ENCODE results near the gene CMAS. TPM values are rescaled to one million over a fixed set of nuclear protein-coding genes. Genes with fewer than 3 reads are reported as not detected.

Gene CMAS
- total and polyA plus RNA-seq, 2 of the 8 experiments (the other 6 are each of a cell fraction or from before 2014, with no cell fraction given) = 13.2 to 59.8 TPM

DNA sequence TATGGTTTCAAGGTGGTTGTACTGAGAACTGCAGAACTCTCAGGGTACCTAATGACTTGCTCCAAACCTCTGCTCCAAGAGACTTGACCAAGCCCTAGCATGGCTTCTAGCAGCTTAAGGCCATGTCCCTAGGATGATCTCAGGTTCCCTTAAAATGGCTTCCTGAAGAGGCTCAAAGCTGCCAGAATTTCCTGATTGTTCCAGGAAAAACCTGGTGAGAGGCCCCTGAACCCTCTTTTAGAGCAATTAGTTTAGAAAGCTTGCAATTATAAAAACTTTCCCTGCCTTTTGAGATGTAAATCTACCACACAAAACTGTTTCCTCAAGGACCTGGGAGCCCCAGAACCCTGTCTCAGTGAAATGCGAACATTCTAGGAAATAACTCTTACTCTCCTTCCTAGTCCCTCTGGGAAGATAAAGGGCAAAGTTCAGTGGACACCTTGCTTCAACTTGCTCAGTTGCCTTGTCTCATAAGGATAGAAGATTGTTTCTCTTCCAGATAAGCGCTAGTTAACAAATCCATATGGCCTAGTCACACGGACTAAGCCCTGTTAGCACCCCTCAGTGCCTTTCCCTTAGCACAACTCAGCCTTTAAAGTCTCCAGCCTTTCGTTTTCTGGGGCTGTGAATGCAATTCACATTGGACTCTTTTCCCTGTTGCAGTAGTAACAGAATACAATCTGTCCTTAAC lies 2.5 kb downstream of the CMAS start:
- Histone ChIP-seq H4K20me1 (replicated peaks in 1 of 2; ENCODE audit: control insufficient read depth in 1 of 2, insufficient read depth in 2 of 2, low read length in 2 of 2) (no peaks in the 10 kb centered on the region), H3K4me2 (ENCODE audit: insufficient read depth in 1 of 2, low read depth in 2 of 2, low read length in 2 of 2) (peak overlapping the region; percentile 69 to 76; a peak in 3 of 4 replicates), H3K27ac (ENCODE audit: low read depth, low read length) (peak overlapping the region; percentile 43), H4K8ac (ENCODE audit: extremely low read depth, insufficient read depth, low read length) (no peak overlapping the region), H3K18ac (ENCODE audit: extremely low read depth, low read length) (no peak overlapping the region), H3K4me3 (ENCODE audit: extremely low read depth in 1 of 4, insufficient read depth in 2 of 4, low read depth in 3 of 4, low read length in 4 of 4) (peak overlapping the region in 1 of 4 experiments; percentile 90; a peak in 1 of 8 replicates), H3K79me2 (ENCODE audit: control insufficient read depth in 1 of 2, insufficient read depth in 2 of 2, low read length in 2 of 2) (peaks cover 0 to 50% of the 10 kb centered on the region in 2 experiments; a peak in 2 of 4 replicates), H2BK20ac (ENCODE audit: low read length) (no peak overlapping the region), H3K56ac (replicated peaks; ENCODE audit: insufficient read length, low read depth, low read length) (no peak overlapping the region), H3K23me2 (ENCODE audit: low read depth, low read length) (no peaks in the 10 kb centered on the region), H2BK120ac (replicated peaks; ENCODE audit: low read depth, low read length) (no peak overlapping the region), H3K23ac (ENCODE audit: insufficient read length) (no peak overlapping the region), H2BK5ac (ENCODE audit: low read depth, low read length) (peak overlapping the region; percentile 76; the same call in 1 of the 2 replicates), H4K91ac (replicated peaks; ENCODE audit: insufficient read length, low read length) (no peak overlapping the region), H3K4me1 (replicated peaks in 1 of 4; ENCODE audit: control insufficient read depth in 3 of 4, insufficient read depth in 4 of 4, low read length in 3 of 4) (peaks cover 0 to 14% (median 6%) of the 10 kb centered on the region in 4 experiments; a peak in 4 of 7 replicates), H3K14ac (ENCODE audit: insufficient read length) (no peak overlapping the region), H3K36me3 (ENCODE audit: control insufficient read depth in 2 of 4, insufficient read depth in 4 of 4, low read length in 3 of 4) (no peaks in the 10 kb centered on the region; a peak in 1 of 8 replicates), H2AFZ (ENCODE audit: low read length) (no peak overlapping the region), H3K79me1 (ENCODE audit: low read depth, low read length) (0 out of 2 replicates have a peak, but pooled peaks cover 2% of the 10 kb centered on the region), H3K27me3 (replicated peaks in 1 of 4; ENCODE audit: control insufficient read depth in 3 of 4, extremely low read depth in 1 of 4, insufficient read depth in 3 of 4, low read length in 3 of 4) (no peaks in the 10 kb centered on the region), H2BK12ac (ENCODE audit: low read depth, low read length) (no peak overlapping the region), H3K4ac (replicated peaks; ENCODE audit: insufficient read length, low read depth, low read length) (no peak overlapping the region), H4K5ac (ENCODE audit: insufficient read length, low read depth, low read length) (no peak overlapping the region), H2BK15ac (ENCODE audit: low read length) (no peak overlapping the region), H2AK5ac (ENCODE audit: low read depth, low read length) (no peak overlapping the region), H3K9me3 (ENCODE audit: insufficient read depth in 2 of 2, low read depth in 1 of 2, low read length in 1 of 2) (no peaks in the 10 kb centered on the region), H3K9ac (replicated peaks in 1 of 4; ENCODE audit: extremely low read depth in 1 of 4, low read depth in 3 of 4, low read length in 3 of 4) (no peak overlapping the region; a peak in 1 of 7 replicates)
- 59% methylated on average over 4 of the region's 4 CpGs; no CpG with 5 or more reads in 1 of the 2 experiments for WGBS, 2 experiments (ENCODE audit: extremely low coverage in 1 of 2, insufficient coverage in 1 of 2, insufficient read length in 1 of 2, insufficient replicate concordance in 2 of 2, low coverage in 1 of 2, low lambda C conversion rate in 2 of 2, missing lambda C conversion rate in 1 of 2)
- DNase-seq (ENCODE audit: low read depth in 1 of 2, low spot score in 2 of 2) (peak in 1 of 2 experiments; percentile 15), FAIRE-seq (peak; percentile 66)
- ChIA-PET POLR2A (ENCODE audit: partially characterized antibody) (interaction anchor here (0.9 to 3.5 kb wide), 6 partner anchors 9 to 391 kb away, joined by 3 to 14 read pairs (median 3); partner anchors contain the start of gene LDHB), CTCF (ENCODE audit: partially characterized antibody) (interaction anchor here (1.6 kb wide), 1 partner anchor 395 kb away, joined by 5 read pairs; no protein-coding TSS in a partner anchor)
- TF ChIP-seq EZH2 (IDR thresholded peaks at IDR 0.05; ENCODE audit: low read depth, low read length, severe bottlenecking) (no peak), ASH2L (IDR thresholded peaks at IDR 0.05; ENCODE audit: low read length) (peak; percentile 18), NANOG (IDR thresholded peaks at IDR 0.05; ENCODE audit: insufficient read depth, low read depth, low read length, poor library complexity, severe bottlenecking) (peak; percentile 33), CBX5 (IDR thresholded peaks at IDR 0.05; ENCODE audit: low read depth, low read length) (no peak), GABPA (IDR thresholded peaks at IDR 0.05; ENCODE audit: borderline replicate concordance, insufficient read depth, low read length) (no peak), ATF2 (IDR thresholded peaks at IDR 0.05; ENCODE audit: low read length) (no peak), TAF1 (IDR thresholded peaks at IDR 0.05; ENCODE audit: low read depth, low read length) (no peak), ZNF274 (IDR thresholded peaks at IDR 0.05; ENCODE audit: borderline replicate concordance, extremely low read depth, low read length) (no peak), HDAC6 (IDR thresholded peaks at IDR 0.05; ENCODE audit: low read depth, low read length) (no peak), TAF7 (optimal IDR thresholded peaks at IDR 0.05; ENCODE audit: borderline replicate concordance, low read depth, low read length) (no peak)
